Keratinocyte (primary cell): ENCODE results near the gene ANKRD39. TPM values are rescaled to one million over a fixed set of nuclear protein-coding genes. Genes with fewer than 3 reads are reported as not detected.

Experiments used
- DNase-seq: peaks from one replicate; pipeline ENCODE4 v3.0.0-alpha.2; 2011; ENCODE audit warnings: low read depth, missing footprints, low spot score
- FAIRE-seq: peaks from 2 replicates; lab custom pipeline; 2011; peaks lifted over from hg19 to GRCh38; lab: Jason Lieb, UNC
- H2AFZ ChIP-seq: 2 replicates; pipeline ENCODE4 v1.6.0; 2012; ENCODE audit warnings: low read length, control low read depth, inconsistent platforms; ENCODE audit not compliant: control insufficient read depth
- H3K27ac ChIP-seq: 2 replicates; pipeline ENCODE4 v1.5.1; 2011; ENCODE audit warnings: low read length; ENCODE audit not compliant: control insufficient read depth, insufficient read depth
- H3K27me3 ChIP-seq: 3 replicates; pipeline ENCODE4 v1.6.0; 2011; ENCODE audit warnings: low read length; ENCODE audit not compliant: control insufficient read depth, insufficient read depth; ENCODE audit errors: extremely low read depth
- H3K36me3 ChIP-seq, 2 experiments: 2 replicates in 1 of 2; 3 replicates in 1 of 2; pipeline ENCODE4 v1.5.1; 2011; ENCODE audit warnings: low read length in 2 of 2, mild to moderate bottlenecking in 1 of 2; ENCODE audit not compliant: control insufficient read depth in 2 of 2, insufficient read depth in 2 of 2; ENCODE audit errors: extremely low read depth in 1 of 2
- H3K4me1 ChIP-seq: 3 replicates; pipeline ENCODE4 v1.5.1; 2011; ENCODE audit warnings: low read length; ENCODE audit not compliant: control insufficient read depth, insufficient read depth; ENCODE audit errors: extremely low read depth
- H3K4me2 ChIP-seq: 3 replicates; pipeline ENCODE4 v1.6.0; 2011; ENCODE audit warnings: low read depth, low read length; ENCODE audit not compliant: control insufficient read depth, insufficient read depth; ENCODE audit errors: extremely low read depth
- H3K4me3 ChIP-seq, 3 experiments: fragments of 200-600 bp in 1 of 3; sonication (generic) in 1 of 3; 2 replicates in 2 of 3; 3 replicates in 1 of 3; pipeline ENCODE4 v1.5.1; 2011 to 2016; ENCODE audit warnings: low read length in 3 of 3, mild to moderate bottlenecking in 3 of 3, control low read depth in 2 of 3, inconsistent platforms in 1 of 3, low read depth in 1 of 3, mixed read lengths in 1 of 3, mixed run types in 1 of 3, moderate library complexity in 1 of 3; ENCODE audit not compliant: control insufficient read depth in 2 of 3, insufficient read depth in 2 of 3; ENCODE audit errors: extremely low read depth in 1 of 3
- H3K79me2 ChIP-seq: 2 replicates; pipeline ENCODE4 v1.6.0; 2012; ENCODE audit warnings: low read length; ENCODE audit not compliant: control insufficient read depth, insufficient read depth
- H3K9ac ChIP-seq: 3 replicates; pipeline ENCODE4 v1.6.0; 2011; ENCODE audit warnings: low read length; ENCODE audit not compliant: control insufficient read depth, insufficient read depth; ENCODE audit errors: extremely low read depth
- H3K9me1 ChIP-seq: 3 replicates; pipeline ENCODE4 v1.6.0; 2011; ENCODE audit warnings: low read length; ENCODE audit not compliant: control insufficient read depth, insufficient read depth; ENCODE audit errors: extremely low read depth
- H3K9me3 ChIP-seq: 2 replicates; pipeline ENCODE4 v1.5.1; 2012; ENCODE audit warnings: low read depth, low read length; ENCODE audit not compliant: control insufficient read depth
- H4K20me1 ChIP-seq: 3 replicates; pipeline ENCODE4 v1.6.0; 2011; ENCODE audit warnings: low read length; ENCODE audit not compliant: control insufficient read depth, insufficient read depth; ENCODE audit errors: extremely low read depth
- EZH2 ChIP-seq: IDR thresholded peaks from one replicate; pipeline ENCODE4 v1.6.1; 2012; ENCODE audit warnings: inconsistent platforms, mild to moderate bottlenecking, low read length, moderate library complexity
- dilution Hi-C: fragments of 300-500 bp; cut with MboI; formaldehyde crosslinking; loops from one replicate; pipeline ENCODE4 v1.7.0; 2020; ENCODE audit warnings: low sequenced_read_pairs; ENCODE audit not compliant: extremely low pct_ligation_motif_present
- polyA plus RNA-seq, 5 experiments: library from polyadenylated mRNA; depleted of rRNA in 3 of 5; stranded (reverse) in 3 of 5; stranded (forward) in 1 of 5; unstranded in 1 of 5; fragments of >200 nt; gene quantifications; 1 replicate in 1 of 5; 2 replicates in 3 of 5; 3 replicates in 1 of 5; pipeline versions ENCODE4 v1.2.1 to v1.2.3, GENCODE V29; 2011 to 2012; ENCODE audit warnings: missing spikeins in 2 of 5, low read depth in 1 of 5, low replicate concordance in 1 of 5
- TF ChIP-seq, protein P1 (sequence below), 3 experiments: IDR thresholded peaks in 1 of 3; conservative IDR thresholded peaks in 1 of 3; optimal IDR thresholded peaks in 1 of 3; 2 replicates in 2 of 3; 3 replicates in 1 of 3; pipeline versions ENCODE3 to v1.5.1; 2011; ENCODE audit warnings: low read length in 3 of 3, mild to moderate bottlenecking in 3 of 3, moderate library complexity in 2 of 3, control low read depth in 1 of 3, inconsistent platforms in 1 of 3; ENCODE audit not compliant: insufficient read depth in 2 of 3; ENCODE audit errors: extremely low read depth in 1 of 3

Gene ANKRD39
- polyA plus RNA-seq, 1 donor (not counting 4 experiments of a cell fraction or from before 2014, with no cell fraction given) = 7.2 TPM

DNA sequence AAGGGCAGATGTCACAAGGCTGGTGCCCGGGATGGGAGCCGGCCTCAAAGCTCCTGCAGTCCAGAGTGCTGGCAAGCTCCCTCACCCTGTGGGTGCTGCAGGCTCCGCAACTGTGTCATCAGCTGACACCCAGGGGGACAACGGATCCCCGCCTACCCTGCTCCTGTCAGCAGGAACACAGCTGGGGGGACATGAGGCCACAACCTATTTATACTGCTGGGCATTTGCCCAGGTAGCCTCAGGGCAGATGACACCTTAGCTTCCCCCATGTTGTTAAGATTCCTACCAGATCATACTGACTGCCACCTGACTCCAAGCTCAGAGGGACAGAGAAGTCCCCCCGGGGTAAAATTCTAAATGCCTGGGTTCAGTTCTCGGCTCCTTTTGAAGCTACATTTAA, 15.2 kb downstream of the ANKRD39 start:
- Histone ChIP-seq H3K27ac (no peak overlapping the region), H3K4me1 (no peaks in the 10 kb centered on the region), H3K36me3 (peaks cover 0 to 2% of the 10 kb centered on the region in 2 experiments), H3K79me2 (no peaks in the 10 kb centered on the region), H3K4me2 (no peak overlapping the region), H3K9me3 (no peaks in the 10 kb centered on the region), H3K27me3 (no peaks in the 10 kb centered on the region), H2AFZ (no peak overlapping the region), H4K20me1 (peaks cover 3% of the 10 kb centered on the region), H3K9me1 (no peaks in the 10 kb centered on the region), H3K9ac (no peak overlapping the region), H3K4me3 (no peak overlapping the region)
- dilution Hi-C loops = no loop called here
- FAIRE-seq (no peak), DNase-seq (no peak)
- TF ChIP-seq, protein P1, sequence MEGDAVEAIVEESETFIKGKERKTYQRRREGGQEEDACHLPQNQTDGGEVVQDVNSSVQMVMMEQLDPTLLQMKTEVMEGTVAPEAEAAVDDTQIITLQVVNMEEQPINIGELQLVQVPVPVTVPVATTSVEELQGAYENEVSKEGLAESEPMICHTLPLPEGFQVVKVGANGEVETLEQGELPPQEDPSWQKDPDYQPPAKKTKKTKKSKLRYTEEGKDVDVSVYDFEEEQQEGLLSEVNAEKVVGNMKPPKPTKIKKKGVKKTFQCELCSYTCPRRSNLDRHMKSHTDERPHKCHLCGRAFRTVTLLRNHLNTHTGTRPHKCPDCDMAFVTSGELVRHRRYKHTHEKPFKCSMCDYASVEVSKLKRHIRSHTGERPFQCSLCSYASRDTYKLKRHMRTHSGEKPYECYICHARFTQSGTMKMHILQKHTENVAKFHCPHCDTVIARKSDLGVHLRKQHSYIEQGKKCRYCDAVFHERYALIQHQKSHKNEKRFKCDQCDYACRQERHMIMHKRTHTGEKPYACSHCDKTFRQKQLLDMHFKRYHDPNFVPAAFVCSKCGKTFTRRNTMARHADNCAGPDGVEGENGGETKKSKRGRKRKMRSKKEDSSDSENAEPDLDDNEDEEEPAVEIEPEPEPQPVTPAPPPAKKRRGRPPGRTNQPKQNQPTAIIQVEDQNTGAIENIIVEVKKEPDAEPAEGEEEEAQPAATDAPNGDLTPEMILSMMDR (optimal IDR thresholded peaks at IDR 0.05 in 1 of 3, IDR thresholded peaks at IDR 0.05 in 1 of 3, conservative IDR thresholded peaks at IDR 0.05 in 1 of 3; ENCODE audit: extremely low read depth in 1 of 3, insufficient read depth in 2 of 3, low read length in 3 of 3) = no peak
- no peak for TF ChIP-seq EZH2

DNA sequence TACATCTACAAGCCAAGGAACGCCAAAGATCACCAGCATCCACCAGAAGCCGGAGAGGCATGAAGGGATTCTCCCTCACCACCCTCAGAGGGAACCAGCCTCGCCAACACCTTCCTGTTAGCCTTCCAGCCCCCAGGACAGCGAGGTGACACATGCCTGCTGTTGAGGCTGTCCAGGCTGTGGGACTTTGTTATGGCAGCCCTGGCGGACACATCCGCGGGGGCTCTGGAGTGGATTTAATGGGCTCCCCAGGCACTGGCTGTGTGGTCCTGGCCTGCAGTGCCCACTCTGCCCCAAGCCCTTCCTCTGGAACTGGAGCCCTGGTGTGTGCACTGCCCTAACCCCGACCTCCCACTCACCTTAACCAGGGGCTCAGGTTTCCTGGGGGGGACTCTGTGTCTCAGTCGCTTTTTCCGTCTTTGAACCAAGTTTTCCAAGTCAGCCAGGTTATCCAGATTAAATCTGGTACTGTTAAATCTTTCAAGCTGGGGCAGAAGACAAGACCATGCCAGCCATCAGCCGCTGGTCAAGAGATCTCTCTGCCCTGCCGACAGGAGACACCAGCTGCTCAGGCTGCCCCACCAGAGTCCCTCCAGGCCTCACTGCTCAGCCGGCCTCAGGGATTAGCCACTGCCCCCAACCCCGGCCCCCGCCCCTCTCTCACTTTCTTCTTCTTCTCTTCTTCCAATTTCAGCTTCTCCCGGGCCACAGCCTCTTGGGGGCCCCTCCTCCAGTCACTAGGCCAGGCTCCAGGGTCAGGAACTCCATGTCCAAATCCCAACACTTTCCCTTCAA, 15.9 kb downstream of the ANKRD39 start:
- Histone ChIP-seq H3K4me2 (no peak overlapping the region), H3K9me1 (no peaks in the 10 kb centered on the region), H3K27ac (no peak overlapping the region), H2AFZ (no peak overlapping the region), H3K79me2 (no peaks in the 10 kb centered on the region), H3K36me3 (peaks cover 0 to 2% of the 10 kb centered on the region in 2 experiments), H3K27me3 (no peaks in the 10 kb centered on the region), H4K20me1 (peaks cover 3% of the 10 kb centered on the region), H3K9ac (no peak overlapping the region), H3K9me3 (no peaks in the 10 kb centered on the region), H3K4me1 (no peaks in the 10 kb centered on the region), H3K4me3 (no peak overlapping the region)
- no peak for FAIRE-seq
- DNase-seq = no peak
- dilution Hi-C loops = no loop called here
- TF ChIP-seq EZH2 = no peak
- TF ChIP-seq, protein P1 (optimal IDR thresholded peaks at IDR 0.05 in 1 of 3, IDR thresholded peaks at IDR 0.05 in 1 of 3, conservative IDR thresholded peaks at IDR 0.05 in 1 of 3; ENCODE audit: extremely low read depth in 1 of 3, insufficient read depth in 2 of 3, low read length in 3 of 3) = no peak
